Measurements from ENCODE around the gene BMS1. TPM values are rescaled to one million over a fixed set of nuclear protein-coding genes. Genes with fewer than 3 reads are reported as not detected.
"Not testable (repeated sequence)": the region's sequence is repeated elsewhere in the genome, so short reads cannot be mapped to it uniquely, and the experiment has no call there.

BMS1 gene
- total and polyA plus RNA-seq, 11 donors = 6.7 to 17.1 (median 13.8) TPM

DNA sequence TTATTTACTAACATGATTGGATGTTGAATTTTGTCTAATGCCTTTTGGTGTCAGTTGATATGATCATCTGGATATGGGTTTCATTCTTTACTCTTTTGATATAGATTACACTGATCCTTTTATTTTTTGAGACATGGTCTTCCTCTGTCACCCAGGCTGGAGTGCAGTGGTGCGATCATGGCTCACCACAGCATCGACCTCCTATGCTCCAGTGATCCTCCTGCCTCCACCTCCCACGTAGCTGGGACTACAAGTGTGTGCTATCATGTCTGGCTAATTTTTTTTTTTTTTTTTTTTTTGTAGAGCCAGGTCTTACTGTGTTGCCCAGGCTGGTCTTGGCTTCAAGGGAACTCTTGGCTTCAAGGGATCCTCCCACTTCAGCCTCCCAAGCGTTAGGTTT, 27.1 kb downstream of the BMS1 start:
- intact Hi-C loops (cut with DNase I) = no loop called here
- no peak overlapping the region for H3K4me3 ChIP-seq

GRCh38 chr10:42812028-42812427, 29.4 kb downstream of the BMS1 start:
- no peaks in the 10 kb centered on the region for H3K27me3 ChIP-seq
- ATAC-seq (no peak), DNase-seq (no peak)
- H3K36me3 ChIP-seq = peaks cover 0 to 69% (median 59%) of the 10 kb centered on the region in 9 donors
- no peaks in the 10 kb centered on the region for H3K4me1 ChIP-seq
- no peak overlapping the region for H3K27ac ChIP-seq
- TF ChIP-seq, protein P1, sequence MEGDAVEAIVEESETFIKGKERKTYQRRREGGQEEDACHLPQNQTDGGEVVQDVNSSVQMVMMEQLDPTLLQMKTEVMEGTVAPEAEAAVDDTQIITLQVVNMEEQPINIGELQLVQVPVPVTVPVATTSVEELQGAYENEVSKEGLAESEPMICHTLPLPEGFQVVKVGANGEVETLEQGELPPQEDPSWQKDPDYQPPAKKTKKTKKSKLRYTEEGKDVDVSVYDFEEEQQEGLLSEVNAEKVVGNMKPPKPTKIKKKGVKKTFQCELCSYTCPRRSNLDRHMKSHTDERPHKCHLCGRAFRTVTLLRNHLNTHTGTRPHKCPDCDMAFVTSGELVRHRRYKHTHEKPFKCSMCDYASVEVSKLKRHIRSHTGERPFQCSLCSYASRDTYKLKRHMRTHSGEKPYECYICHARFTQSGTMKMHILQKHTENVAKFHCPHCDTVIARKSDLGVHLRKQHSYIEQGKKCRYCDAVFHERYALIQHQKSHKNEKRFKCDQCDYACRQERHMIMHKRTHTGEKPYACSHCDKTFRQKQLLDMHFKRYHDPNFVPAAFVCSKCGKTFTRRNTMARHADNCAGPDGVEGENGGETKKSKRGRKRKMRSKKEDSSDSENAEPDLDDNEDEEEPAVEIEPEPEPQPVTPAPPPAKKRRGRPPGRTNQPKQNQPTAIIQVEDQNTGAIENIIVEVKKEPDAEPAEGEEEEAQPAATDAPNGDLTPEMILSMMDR (IDR thresholded peaks at IDR 0.05) = no peak
- no peak for TF ChIP-seq POLR2A (IDR thresholded peaks at IDR 0.05)
- intact Hi-C loops (cut with DNase I) = no loop called here
- WGBS, 4 donors = 98 to 99% (median 99%) methylated on average over 4 of the region's 4 CpGs
- no peak overlapping the region for H3K4me3 ChIP-seq
- H3K9me3 ChIP-seq = peaks cover 0 to 10% (median 0%) of the 10 kb centered on the region in 12 donors

More for the DNA sequence above, 27.1 kb downstream of the BMS1 start:
- TF ChIP-seq, protein P1 (IDR thresholded peaks at IDR 0.05) = no peak
- no peak for TF ChIP-seq POLR2A (IDR thresholded peaks at IDR 0.05)
- H3K4me1 ChIP-seq = no peaks in the 10 kb centered on the region
- peaks cover 0 to 72% (median 69%) of the 10 kb centered on the region in 9 donors for H3K36me3 ChIP-seq
- no peak overlapping the region for H3K27ac ChIP-seq
- WGBS, 4 donors = 95 to 97% (median 95%) methylated on average over 4 of the region's 4 CpGs
- no peak for DNase-seq
- peaks cover 0 to 10% (median 0%) of the 10 kb centered on the region in 12 donors for H3K9me3 ChIP-seq
- no peak for ATAC-seq
- no peaks in the 10 kb centered on the region for H3K27me3 ChIP-seq

- H3K36me3 ChIP-seq = peaks cover 0 to 77% (median 58%) of the 10 kb centered on the region in 9 donors
- H3K4me3 ChIP-seq; H3K27me3 ChIP-seq; DNase-seq; intact Hi-C loops (cut with DNase I); H3K4me1 ChIP-seq; H3K27ac ChIP-seq; ATAC-seq; H3K9me3 ChIP-seq: not testable (repeated sequence)
- WGBS, 4 donors = 96 to 97% (median 97%) methylated on average over 5 of the region's 5 CpGs
Observed at GRCh38 chr10:42813989-42814687, 31.5 kb downstream of the BMS1 start.

- DNase-seq; ATAC-seq; H3K4me1 ChIP-seq; H3K27me3 ChIP-seq; H3K9me3 ChIP-seq; H3K4me3 ChIP-seq; H3K27ac ChIP-seq; intact Hi-C loops (cut with DNase I): not testable (repeated sequence)
- peaks cover 0 to 81% (median 58%) of the 10 kb centered on the region in 9 donors for H3K36me3 ChIP-seq
- WGBS, 4 donors = 75 to 86% (median 83%) methylated on average over 5 of the region's 5 CpGs
Observed at GRCh38 chr10:42816334-42816733, 33.7 kb downstream of the BMS1 start.

- Histone ChIP-seq H3K36me3 (peaks cover 0 to 84% (median 62%) of the 10 kb centered on the region in 9 donors), H3K4me3 (no peak overlapping the region), H3K27ac (no peak overlapping the region), H3K27me3 (no peaks in the 10 kb centered on the region), H3K9me3 (peaks cover 0 to 10% (median 0%) of the 10 kb centered on the region in 12 donors), H3K4me1 (no peaks in the 10 kb centered on the region)
- WGBS, 4 donors = 84 to 93% (median 91%) methylated on average over 2 of the region's 2 CpGs
- intact Hi-C loops (cut with DNase I) = no loop called here
- TF ChIP-seq, protein P1 (IDR thresholded peaks at IDR 0.05) = no peak
- ATAC-seq = no peak
- no peak for DNase-seq
Observed at GRCh38 chr10:42816912-42817311, 34.3 kb downstream of the BMS1 start.

DNA sequence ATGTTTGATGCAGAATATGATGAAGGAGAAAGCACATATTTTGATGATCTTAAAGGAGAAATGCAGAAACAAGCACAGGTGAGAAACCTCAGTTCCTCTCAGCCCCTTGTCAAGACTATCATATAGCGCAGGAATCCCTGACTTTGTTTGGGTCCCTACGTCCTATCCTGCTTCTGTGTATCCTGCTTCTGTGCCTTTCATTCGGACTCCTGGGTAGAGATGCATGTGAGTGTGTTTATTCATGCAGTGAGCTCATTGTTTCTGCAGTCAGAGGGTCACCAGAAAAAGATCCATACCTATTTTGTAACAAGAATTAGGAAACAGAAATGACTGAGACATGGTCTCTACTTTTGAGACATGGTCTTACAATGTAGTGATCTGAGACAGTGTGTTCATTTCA, 34.8 kb downstream of the BMS1 start:
- H3K9me3 ChIP-seq; ATAC-seq; H3K27ac ChIP-seq; H3K4me3 ChIP-seq; DNase-seq; H3K27me3 ChIP-seq; H3K4me1 ChIP-seq; intact Hi-C loops (cut with DNase I): not testable (repeated sequence)
- peaks cover 0 to 84% (median 63%) of the 10 kb centered on the region in 9 donors for H3K36me3 ChIP-seq
- 80 to 87% (median 82%) methylated on average over 3 of the region's 3 CpGs for WGBS, 4 donors

DNA sequence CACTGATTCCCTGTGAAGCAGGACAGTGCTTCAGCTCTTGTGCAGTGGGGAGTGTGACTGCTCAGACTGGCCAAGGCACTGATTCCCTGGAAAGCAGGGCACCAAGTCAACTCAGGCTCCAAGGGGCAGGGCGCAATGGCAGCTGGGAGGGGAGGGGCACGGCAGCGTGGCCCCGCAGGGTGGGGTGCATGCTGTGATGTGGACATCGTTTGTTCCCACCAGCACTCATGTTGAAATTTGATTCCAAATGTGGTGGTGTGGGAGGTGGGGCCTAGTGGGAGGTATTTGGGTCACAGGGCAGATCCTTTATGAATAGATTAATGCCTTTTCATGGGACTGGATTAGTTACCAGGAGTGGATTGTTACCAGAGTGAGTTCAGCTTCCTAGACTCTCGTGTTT, 44.2 kb downstream of the BMS1 start:
- intact Hi-C loops (cut with DNase I); DNase-seq; H3K4me1 ChIP-seq; H3K9me3 ChIP-seq; H3K27ac ChIP-seq; H3K27me3 ChIP-seq; H3K4me3 ChIP-seq; ATAC-seq: not testable (repeated sequence)
- WGBS, 4 donors = 75 to 80% (median 76%) methylated on average over 6 of the region's 6 CpGs
- peaks cover 0 to 94% (median 70%) of the 10 kb centered on the region in 9 donors for H3K36me3 ChIP-seq
